HG02943 (cell line): Measurements from ENCODE around the gene HNRNPA2B1.
"Not testable (repeated sequence)": the region's sequence is repeated elsewhere in the genome, so short reads cannot be mapped to it uniquely, and the experiment has no call there.

ENCODE experiments used
- ATAC-seq: cut with Tn5 transposase; IDR thresholded peaks from one replicate; pipeline ENCODE4 v1.9.1; 2021; ENCODE audit warnings: mild to moderate bottlenecking, low read depth, moderate library complexity; ENCODE audit not compliant: unreplicated experiment

Gene HNRNPA2B1

GRCh38 chr7:26198781-26199169, 1.8 kb downstream of the HNRNPA2B1 start:
- no peak for ATAC-seq

GRCh38 chr7:26198133-26198780, 2.3 kb downstream of the HNRNPA2B1 start:
- no peak for ATAC-seq

GRCh38 chr7:26197153-26198115, 3.1 kb downstream of the HNRNPA2B1 start:
- ATAC-seq = no peak

GRCh38 chr7:26195867-26196657, 4.5 kb downstream of the HNRNPA2B1 start:
- no peak for ATAC-seq

GRCh38 chr7:26195182-26195581, 5.4 kb downstream of the HNRNPA2B1 start:
- no peak for ATAC-seq

- ATAC-seq = not testable (repeated sequence)
Measured at GRCh38 chr7:26194764-26195163, 5.8 kb downstream of the HNRNPA2B1 start.

DNA sequence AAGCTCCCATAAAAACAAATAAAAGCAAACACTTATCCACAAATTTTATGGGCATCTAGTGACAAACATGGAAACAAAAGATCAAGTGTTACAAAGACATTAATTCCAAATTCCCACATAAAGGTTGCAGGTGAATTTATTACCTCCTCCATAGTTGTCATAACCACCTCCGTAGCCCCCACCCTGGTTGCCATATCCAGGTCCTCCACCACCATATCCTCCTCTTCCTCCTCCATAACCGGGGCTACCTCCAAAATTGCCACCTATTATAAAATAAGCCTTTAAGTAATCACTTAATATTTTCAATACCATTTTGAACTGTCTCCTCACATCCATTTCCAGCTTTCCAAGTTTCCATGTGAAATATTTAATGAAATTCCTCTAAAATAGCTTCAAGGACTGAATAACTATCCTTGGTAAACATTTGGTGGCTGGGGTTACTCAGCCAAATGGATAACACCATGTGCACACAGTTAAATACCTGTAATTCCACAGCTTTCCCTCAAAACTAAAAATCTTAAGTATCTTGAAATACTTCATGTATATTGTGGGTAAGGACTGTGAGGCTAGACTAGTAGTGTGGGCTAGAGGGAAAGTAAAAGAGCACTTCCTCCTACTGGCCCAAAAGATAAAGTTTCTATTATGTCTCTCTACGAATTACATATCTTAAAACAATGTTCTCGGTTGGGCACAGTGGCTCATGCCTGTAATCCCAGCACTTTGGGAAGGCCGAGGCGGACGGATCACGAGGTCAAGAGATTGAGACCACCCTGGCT, 6.9 kb downstream of the HNRNPA2B1 start:
- ATAC-seq = no peak

DNA sequence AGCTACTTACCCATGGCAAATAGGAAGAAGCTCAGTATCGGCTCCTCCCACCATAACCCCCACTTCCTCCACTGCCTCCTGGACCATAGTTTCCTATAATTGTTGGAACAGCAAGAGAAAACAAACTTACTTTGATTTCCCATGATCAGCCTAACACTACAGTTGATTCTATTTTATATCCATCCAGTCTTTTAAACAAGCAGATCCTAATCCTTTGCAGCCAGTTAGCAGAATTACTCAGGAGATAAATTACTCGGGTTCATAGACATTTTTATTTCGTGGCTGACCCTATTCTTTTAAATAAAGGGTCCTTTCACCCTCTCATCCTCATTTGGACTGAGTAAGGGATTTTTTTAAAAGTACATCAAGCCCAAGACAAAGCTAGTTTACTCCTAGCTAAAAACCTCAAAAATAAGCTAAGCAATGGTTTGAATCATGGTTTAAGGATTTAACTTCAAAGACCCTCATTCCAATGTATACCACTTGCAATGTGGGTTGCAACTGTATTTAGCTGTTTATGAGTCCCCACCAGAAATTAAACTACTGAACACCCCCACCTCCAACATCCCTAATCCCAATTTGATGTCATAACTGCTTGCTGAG, 8.0 kb downstream of the HNRNPA2B1 start:
- no peak for ATAC-seq

- ATAC-seq = no peak
Measured at GRCh38 chr7:26191974-26192479, 8.5 kb downstream of the HNRNPA2B1 start.

DNA sequence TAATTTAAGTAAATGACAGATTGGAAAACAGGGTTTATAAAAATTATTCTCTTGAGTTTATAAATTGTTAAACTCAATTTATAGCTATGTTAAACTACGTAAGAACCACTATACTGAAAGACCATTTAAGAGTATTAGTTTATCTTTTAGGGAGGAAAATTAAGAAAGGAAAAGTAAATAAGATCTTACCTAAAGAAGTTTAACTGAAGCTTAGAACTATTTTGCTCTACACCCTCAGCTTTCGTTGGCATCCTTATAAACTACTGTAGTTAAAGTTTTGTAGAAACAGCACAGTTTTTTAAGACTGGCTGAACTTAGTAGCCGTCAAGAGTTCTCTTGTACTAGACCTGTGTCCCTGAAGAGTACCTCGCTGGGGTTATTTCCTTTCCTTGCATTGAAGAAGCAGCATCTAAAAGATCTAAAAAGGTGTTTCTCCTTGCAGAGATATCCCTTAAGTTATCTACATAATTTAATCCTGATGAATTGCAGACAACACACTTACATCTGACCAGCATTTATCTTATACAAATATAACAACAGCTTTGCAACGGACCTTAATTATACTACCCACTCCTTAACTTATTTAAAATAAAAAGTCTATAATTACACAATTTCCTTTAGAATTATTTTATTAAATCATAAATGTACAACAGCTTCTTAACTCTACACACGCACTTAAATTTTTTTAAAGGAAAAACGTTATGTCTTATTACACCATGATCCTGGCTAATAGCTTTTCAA, 9.1 kb downstream of the HNRNPA2B1 start:
- no peak for ATAC-seq

GRCh38 chr7:26190417-26190869, 10.1 kb downstream of the HNRNPA2B1 start:
- no peak for ATAC-seq

DNA sequence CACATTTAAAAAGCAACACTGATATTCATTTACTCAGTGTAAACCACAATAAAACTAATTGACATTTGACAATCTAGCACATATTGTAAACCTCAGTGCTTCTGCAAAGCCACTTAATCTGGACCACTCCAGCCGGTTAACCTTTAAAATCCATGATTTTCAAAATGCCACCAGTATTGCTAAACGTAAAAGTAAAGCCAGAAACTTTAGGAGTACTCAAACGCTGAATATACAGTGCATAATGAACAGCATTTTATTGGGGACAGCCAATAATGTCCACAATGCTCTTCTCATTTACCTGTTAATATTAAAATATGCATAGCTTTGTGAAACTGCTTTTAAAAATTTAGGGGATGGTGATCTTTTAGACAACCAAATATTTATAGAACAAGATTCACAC, 10.8 kb downstream of the HNRNPA2B1 start:
- no peak for ATAC-seq

- ATAC-seq = no peak
Measured at GRCh38 chr7:26188957-26189541, 11.5 kb downstream of the HNRNPA2B1 start.

DNA sequence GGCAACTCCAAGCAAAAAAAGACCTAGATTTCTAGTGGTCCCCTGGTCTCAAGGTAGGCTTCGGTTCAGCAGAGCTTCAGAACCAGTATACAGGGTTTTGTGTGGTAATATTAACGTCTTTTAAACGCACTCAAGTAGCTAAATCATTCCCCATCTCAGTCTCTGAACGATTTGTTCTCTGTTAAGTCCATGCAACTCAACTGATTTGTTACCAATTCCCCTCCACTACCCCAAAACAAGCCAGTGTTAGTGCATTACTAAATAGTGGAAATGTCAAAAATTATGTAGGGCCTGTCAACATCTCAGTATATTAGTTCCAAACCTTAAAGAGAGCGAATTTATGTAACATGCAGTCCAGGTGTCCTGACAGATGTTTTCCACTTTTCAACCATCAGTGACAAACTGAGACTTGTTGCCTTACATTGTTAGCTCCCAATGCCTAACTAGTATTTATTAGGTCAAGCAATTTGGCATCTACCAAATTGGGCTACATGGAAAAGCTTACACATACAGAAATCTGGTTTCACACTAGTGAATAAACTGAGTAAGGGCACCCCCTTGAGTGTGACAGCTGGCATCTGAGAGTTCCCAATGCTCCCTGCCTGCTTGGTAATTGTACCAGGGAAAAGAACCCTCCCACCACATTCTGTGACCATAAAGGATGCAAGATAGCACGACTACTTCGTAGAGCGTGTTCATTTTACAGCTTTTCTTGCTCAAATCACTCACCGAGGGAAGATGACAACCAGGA, 12.2 kb downstream of the HNRNPA2B1 start:
- ATAC-seq = no peak

DNA sequence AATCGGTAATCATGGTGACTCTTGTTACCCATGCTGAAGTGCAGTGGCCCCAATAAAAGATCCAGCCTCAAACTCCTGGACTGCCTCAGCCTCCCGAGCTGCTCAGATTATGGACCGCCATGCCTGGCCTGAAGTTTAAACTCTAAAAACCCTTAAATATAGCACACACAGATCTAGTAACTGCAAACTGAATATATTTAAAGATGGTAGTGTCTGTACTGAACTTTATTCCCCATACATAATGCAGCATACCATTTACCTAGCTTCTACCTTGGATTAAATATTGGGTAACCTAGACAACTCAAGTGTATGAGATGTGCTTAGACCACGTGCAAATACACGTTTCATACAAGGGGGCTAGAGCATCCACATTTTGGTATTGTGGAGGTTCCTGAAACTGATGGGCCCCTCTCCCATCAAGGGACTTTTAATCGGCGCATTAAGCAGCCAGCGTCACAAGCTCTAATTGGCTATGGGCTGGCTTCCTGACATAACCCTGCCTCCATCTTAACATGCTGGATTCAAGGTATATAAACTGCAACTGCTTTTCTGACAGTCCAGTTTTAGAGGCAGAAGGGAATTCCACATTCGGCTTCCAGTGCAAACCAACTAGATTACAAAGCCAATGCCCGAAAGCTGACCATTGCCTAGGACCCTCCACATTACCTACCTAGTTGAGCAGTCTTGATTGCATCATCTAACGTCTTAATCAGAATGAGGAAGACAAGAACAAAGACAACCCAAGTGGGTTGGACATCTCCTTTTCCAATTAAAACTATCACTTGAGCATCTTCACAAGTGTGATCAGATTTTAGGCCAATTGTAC, 13.0 kb downstream of the HNRNPA2B1 start:
- no peak for ATAC-seq

DNA sequence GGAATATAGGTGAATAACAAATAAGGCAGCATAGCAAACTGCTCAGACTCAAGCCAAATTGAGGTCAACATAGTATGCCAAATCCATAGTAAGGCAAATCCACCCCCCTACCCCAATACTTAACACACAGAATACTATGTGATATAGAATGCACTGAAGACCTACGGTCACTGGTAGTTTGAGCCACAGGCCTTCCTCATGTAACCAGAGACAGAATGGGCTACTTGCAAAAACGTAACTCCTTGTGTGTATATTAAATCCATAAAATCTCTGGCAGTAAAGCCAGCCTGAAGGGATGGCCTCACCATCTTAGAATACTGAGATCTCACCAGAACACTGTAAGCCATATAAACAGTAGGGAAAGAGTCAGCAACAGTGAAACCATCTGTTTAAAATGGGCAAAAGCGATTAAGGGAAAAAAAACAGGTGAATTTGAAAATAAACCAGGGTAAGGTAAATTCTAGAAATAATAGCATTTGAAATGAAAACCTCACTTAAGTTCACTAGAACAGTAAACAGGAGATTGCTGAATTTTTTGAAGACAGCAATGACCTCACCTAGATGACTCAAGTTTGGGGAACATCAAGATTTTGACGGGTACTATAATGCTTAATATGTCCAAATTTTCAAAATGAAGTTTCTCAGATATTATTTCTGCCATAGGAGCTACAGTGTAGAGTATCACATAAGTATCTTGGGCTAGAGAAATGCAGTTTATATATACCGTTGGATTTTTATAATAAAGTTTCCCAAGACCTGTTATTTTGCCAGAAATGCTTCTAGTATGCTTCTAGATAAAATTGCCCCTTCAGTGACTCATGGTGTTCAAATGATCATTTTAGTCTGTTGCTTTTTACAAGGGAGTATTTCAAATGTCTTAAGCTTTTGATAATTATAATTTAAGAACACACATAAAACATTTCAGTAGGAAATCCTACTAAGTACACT, 13.9 kb downstream of the HNRNPA2B1 start:
- no peak for ATAC-seq
